GM12864 (cell line): ENCODE measurements around the gene CCN6.

ENCODE experiments used
- DNase-seq: peaks from one replicate; pipeline ENCODE4 v3.0.0-alpha.2; 2011; ENCODE audit warnings: low read depth
- H3K4me3 ChIP-seq: 2 replicates; pipeline ENCODE4 v1.5.1; 2011; ENCODE audit warnings: mild to moderate bottlenecking, low read depth, low read length, control low read depth
- TF ChIP-seq, protein P1 (sequence below): IDR thresholded peaks from 2 replicates; pipeline ENCODE4 v1.5.1; 2011; ENCODE audit warnings: low read depth, mild to moderate bottlenecking, moderate library complexity, low read length, control low read depth, inconsistent platforms; ENCODE audit errors: missing control alignments

Gene CCN6

DNA sequence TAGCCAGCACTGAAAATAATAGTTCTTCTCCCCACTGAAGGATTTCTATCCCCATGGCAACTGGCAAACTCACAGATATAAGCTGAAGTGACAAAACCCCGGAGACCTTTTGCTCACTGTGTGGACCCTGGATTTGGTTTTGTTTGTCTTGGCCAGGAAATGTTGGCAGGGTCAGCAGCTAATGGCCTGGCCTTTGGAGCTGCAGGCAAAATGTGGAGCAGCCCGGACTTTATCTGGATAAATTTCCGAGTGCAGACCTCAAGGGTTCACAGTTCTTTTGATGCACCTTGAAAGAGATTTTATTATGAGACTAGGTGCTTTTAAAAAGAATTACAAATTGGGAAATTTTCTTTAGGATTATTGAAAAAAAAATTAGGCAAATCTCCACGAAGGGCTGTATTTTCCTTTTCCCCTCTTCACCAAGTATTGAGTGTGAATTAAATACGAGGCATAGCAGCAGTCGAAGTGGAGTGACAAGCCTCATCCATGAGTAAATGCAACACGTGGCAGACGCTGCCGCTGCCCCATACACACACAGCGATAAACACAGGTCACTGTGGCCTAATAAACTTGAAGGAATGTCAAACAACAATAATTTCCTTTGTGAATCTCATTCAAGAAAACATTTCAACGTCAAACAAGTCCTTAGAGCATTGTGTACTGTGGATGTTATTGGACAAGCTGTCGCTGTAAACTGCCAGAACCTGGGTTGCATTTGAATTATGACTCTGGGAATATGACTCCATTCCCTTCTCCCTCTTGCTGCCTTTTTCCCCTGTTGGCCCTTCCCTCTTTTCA is 35.1 kb upstream of the CCN6 start:
- TF ChIP-seq, protein P1, sequence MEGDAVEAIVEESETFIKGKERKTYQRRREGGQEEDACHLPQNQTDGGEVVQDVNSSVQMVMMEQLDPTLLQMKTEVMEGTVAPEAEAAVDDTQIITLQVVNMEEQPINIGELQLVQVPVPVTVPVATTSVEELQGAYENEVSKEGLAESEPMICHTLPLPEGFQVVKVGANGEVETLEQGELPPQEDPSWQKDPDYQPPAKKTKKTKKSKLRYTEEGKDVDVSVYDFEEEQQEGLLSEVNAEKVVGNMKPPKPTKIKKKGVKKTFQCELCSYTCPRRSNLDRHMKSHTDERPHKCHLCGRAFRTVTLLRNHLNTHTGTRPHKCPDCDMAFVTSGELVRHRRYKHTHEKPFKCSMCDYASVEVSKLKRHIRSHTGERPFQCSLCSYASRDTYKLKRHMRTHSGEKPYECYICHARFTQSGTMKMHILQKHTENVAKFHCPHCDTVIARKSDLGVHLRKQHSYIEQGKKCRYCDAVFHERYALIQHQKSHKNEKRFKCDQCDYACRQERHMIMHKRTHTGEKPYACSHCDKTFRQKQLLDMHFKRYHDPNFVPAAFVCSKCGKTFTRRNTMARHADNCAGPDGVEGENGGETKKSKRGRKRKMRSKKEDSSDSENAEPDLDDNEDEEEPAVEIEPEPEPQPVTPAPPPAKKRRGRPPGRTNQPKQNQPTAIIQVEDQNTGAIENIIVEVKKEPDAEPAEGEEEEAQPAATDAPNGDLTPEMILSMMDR, result no peak
- DNase-seq, result no peak

DNA sequence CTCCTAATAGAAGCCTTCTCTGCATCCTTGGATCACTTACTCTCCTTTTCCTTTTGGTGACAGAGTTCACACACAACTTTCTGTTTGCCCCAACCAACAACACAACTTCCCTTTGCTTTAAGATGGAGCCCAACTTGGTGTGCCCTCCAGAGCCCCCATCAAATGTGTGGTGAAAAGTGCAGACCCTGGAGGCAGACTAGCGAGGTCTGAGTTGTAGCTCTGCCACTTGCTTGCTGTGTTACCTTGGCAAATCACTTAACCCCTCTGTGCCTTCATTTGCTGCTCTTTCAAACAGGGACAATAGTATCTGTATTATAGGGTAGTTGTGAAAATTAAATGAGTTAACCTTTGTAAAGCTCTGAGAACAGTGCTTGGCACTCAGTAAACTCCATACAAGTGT is 34.3 kb upstream of the CCN6 start:
- TF ChIP-seq, protein P1, result no peak
- H3K4me3 ChIP-seq, result no peak overlapping the region
- no peak for DNase-seq

More for the DNA sequence above, 35.1 kb upstream of the CCN6 start:
- H3K4me3 ChIP-seq, result no peak overlapping the region

DNA sequence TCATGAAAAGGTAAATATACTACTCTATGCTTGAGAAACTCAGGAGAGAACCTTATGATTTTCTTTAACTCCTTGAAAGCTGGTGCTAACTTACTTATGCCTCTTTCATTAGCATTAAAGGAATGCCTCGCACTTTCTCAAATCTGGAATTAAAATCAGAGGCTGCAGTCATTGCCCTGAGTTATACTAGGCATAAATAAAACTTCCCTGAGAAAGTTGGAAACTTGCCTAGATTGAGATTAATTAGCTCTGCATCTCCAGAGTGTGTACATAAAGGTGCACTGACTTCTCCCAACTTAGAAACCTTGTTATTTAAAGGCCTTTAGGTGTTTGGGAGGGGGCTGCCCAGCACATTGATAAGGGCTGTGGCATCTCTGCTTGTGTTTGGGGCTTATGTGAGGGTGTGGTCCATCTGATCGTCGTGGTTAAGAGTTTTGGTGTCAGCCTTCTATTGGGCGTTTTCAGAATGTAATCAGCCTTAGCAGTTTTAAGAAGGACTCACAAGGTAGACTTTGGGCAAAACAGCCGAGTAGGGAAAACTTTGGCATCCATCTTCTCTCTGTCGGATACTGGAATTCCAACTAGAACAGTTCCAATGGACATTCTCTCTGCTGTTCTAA is 32.1 kb upstream of the CCN6 start:
- no peak for DNase-seq
- H3K4me3 ChIP-seq, result no peak overlapping the region
- TF ChIP-seq, protein P1, result no peak

DNA sequence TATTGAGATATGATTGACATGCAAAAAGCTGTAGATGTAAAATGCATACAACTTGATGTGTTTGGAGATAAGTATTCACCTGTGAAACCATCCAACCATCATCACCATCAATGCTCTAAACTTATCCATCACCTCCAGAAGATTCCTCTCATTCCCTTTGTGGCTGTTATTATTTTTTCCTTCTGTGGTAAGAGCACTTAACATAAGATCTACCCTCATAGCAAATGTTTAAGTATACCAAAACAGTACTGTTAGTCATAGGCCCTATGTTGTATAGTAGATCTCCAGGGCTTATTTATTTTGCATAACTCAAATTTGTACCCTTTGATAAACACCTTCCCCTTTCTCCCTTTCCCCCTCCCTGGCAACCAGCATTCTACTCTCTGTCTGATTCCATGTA is 31.2 kb upstream of the CCN6 start:
- DNase-seq, result no peak
- TF ChIP-seq, protein P1, result no peak
- H3K4me3 ChIP-seq, result no peak overlapping the region

DNA sequence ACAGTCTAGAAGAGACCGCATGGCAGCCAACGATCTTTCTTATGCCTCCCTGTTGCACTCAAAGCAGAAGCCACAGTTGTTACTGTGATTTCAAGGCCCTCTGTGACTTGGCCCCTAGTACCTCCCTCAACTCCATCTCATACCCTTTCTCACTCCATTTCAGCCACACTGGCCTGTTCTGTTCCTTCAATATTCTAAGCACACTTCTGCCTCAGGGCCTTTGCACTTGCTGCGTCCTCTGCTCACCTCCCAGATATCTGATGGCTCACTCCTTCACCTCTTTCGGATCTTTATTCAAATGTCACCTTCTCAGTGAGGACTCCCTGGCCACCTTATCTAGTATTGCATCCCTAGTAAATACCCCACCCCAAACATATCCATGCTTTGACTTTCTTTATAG is 29.4 kb upstream of the CCN6 start:
- H3K4me3 ChIP-seq, result no peak overlapping the region
- no peak for DNase-seq
- TF ChIP-seq, protein P1, result no peak

DNA sequence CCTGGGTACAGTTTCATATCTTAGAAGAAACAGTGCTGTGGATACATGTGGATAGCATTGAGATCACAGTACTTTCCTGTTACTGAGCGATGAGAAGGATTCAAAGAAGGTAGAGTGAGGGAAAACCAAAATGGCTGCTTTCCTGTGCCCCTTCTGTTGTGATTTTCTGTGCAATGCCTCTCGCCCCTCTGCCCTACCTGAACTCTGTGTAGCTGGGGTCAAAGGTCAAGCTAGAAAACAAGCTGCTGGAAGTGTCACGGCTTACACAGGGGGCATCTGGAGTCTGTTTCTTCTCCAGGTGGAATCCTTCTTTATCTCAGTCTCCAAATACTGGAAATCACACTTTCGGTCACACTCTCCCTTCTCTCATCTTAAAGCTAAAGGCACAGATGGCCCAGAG is 27.0 kb upstream of the CCN6 start:
- H3K4me3 ChIP-seq, result no peak overlapping the region
- TF ChIP-seq, protein P1, result no peak
- no peak for DNase-seq
